Mucosa of stomach (tissue), 1 donor: ENCODE data around the gene IFITM1.

ENCODE experiments used
- H3K27me3 ChIP-seq: one replicate; pipeline ENCODE4 v1.7.0; 2013; ENCODE audit warnings: mild to moderate bottlenecking, low read length; ENCODE audit not compliant: control insufficient read depth, insufficient read depth
- H3K36me3 ChIP-seq: one replicate; pipeline ENCODE4 v1.7.0; 2013; ENCODE audit warnings: low read length; ENCODE audit not compliant: control insufficient read depth, insufficient read depth
- H3K4me1 ChIP-seq: one replicate; pipeline ENCODE4 v1.7.0; 2013; ENCODE audit warnings: mild to moderate bottlenecking, low read length; ENCODE audit not compliant: control insufficient read depth, insufficient read depth
- H3K4me3 ChIP-seq: one replicate; pipeline ENCODE4 v1.7.0; 2013; ENCODE audit warnings: low read length
- H3K9ac ChIP-seq: one replicate; pipeline ENCODE4 v1.7.0; 2013; ENCODE audit warnings: mild to moderate bottlenecking, low read length, moderate library complexity
- H3K9me3 ChIP-seq: one replicate; pipeline ENCODE4 v1.7.0; 2013; ENCODE audit warnings: mild to moderate bottlenecking, low read length, moderate library complexity; ENCODE audit not compliant: control insufficient read depth
- donor health status: Pancreatic carcinoma.

The IFITM1 gene

DNA sequence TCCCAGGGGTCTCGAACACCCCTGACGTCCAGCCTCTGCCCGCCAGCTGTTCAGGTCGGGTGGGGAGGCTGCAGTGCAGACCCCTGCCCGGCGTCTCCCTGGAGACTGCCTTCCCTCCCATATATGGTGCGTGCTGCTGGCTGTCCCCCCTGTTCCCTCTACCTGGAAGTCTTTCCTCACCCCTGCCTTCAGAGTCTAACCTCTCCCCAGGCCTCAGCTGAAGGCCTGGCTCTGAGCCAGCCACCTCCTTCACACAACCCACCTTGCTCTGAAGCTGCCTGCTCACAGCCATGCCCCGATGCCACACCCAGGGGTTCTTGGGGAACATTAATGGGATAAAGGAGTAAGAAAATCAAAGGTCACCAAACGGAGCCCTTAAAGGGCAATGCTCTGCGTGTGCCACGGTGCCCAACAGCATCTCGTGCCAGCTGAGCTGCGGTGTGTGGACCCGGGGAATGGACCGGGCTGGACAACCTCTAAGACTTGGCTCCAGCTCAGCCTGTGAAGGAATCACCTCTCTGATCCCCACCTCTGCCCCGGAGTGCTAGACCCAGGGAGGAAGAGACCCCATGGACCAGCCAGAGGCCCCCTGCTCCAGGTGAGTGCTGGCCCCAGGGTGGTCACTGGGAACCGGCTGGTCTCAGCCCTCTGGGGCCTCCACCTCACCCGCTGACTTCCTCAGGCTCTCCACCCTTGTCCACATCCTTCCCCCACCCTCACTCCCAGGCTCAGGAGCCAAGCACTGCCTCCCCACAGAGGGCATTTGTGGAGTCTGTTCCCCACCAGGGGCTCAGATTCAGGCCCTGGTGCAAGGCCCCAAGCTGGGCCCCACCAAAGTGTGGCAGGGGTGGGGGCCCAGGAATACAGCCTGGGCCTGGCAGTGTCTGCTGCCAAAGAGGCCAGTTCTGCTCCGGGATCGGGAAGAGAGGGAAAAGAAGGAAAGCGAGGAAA, 35.6 kb upstream of the IFITM1 start, which contains the start of gene NLRP6:
Gene NLRP6, plus strand, starts transcription at position 407 of the 951 bp plus-strand sequence. Its CDS starts 163 bp downstream, at position 570.
- H3K4me1 ChIP-seq = peaks cover 15% of the 10 kb centered on the region
- no peaks in the 10 kb centered on the region for H3K9me3 ChIP-seq
- peaks cover 56% of the 10 kb centered on the region for H3K27me3 ChIP-seq
- H3K4me3 ChIP-seq = no peak within 1 kb of the TSS
- no peak within 1 kb of the TSS for H3K9ac ChIP-seq
- H3K36me3 ChIP-seq = no peaks in the 10 kb centered on the region

DNA sequence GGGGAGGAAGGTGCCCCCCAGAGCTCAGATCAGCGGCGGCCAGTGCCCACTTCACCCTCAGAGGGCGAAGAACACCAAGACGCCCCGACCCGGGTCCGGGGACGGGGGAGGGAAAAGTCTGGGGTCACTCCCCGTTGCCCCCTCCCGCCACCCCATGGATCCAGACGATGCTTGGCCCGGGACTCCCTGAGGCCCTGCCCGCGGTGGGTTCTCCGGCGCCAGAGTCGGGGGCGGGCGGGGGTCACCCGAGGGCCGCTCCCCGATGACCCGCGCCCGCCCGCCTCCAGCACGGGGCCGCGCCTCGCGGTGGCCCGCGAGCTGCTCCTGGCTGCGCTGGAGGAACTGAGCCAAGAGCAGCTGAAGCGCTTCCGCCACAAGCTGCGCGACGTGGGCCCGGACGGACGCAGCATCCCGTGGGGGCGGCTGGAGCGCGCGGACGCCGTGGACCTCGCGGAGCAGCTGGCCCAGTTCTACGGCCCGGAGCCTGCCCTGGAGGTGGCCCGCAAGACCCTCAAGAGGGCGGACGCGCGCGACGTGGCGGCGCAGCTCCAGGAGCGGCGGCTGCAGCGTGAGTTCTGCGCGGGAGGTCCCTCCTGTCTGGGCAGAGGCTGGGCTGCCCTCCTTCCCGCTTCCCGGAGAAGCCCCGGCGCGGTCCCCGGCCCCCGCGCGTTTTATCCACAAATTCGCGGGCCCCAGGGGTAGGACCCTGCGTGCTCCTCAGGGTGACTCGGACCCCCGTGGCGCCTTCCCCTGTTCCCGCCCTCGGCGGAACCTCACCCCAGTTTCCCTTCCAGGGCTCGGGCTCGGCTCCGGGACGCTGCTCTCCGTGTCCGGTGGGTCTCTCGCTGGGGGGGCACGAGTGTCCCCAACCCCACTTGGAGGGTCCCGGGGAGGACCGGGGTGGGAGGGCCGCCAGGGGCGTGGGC, 34.5 kb upstream of the IFITM1 start:
- peaks cover 62% of the 10 kb centered on the region for H3K27me3 ChIP-seq
- H3K4me1 ChIP-seq = peaks cover 15% of the 10 kb centered on the region
- no peaks in the 10 kb centered on the region for H3K9me3 ChIP-seq
- no peaks in the 10 kb centered on the region for H3K36me3 ChIP-seq
- no peak overlapping the region for H3K9ac ChIP-seq
- no peak overlapping the region for H3K4me3 ChIP-seq

DNA sequence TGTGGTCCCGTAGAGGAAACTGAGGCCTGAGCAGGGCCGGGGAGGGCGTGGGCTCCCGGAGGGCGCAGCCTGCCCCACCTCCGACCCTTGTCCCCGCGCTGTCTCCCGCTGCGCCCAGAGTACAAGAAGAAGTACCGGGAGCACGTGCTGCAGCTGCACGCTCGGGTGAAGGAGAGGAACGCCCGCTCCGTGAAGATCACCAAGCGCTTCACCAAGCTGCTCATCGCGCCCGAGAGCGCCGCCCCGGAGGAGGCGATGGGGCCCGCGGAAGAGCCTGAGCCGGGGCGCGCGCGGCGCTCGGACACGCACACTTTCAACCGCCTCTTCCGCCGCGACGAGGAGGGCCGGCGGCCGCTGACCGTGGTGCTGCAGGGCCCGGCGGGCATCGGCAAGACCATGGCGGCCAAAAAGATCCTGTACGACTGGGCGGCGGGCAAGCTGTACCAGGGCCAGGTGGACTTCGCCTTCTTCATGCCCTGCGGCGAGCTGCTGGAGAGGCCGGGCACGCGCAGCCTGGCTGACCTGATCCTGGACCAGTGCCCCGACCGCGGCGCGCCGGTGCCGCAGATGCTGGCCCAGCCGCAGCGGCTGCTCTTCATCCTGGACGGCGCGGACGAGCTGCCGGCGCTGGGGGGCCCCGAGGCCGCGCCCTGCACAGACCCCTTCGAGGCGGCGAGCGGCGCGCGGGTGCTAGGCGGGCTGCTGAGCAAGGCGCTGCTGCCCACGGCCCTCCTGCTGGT, 33.7 kb upstream of the IFITM1 start:
- Histone ChIP-seq H3K36me3 (no peaks in the 10 kb centered on the region), H3K9me3 (no peaks in the 10 kb centered on the region), H3K4me1 (peaks cover 15% of the 10 kb centered on the region), H3K4me3 (no peak overlapping the region), H3K9ac (no peak overlapping the region), H3K27me3 (peaks cover 66% of the 10 kb centered on the region)

GRCh38 chr11:280706-281485, 32.9 kb upstream of the IFITM1 start:
- Histone ChIP-seq H3K36me3 (no peaks in the 10 kb centered on the region), H3K4me3 (no peak overlapping the region), H3K4me1 (peaks cover 15% of the 10 kb centered on the region), H3K27me3 (peaks cover 73% of the 10 kb centered on the region), H3K9me3 (no peaks in the 10 kb centered on the region), H3K9ac (no peak overlapping the region)

- no peaks in the 10 kb centered on the region for H3K36me3 ChIP-seq
- H3K9ac ChIP-seq = no peak overlapping the region
- H3K4me1 ChIP-seq = peaks cover 15% of the 10 kb centered on the region
- peaks cover 79% of the 10 kb centered on the region for H3K27me3 ChIP-seq
- H3K9me3 ChIP-seq = no peaks in the 10 kb centered on the region
- H3K4me3 ChIP-seq = no peak overlapping the region
Observed at GRCh38 chr11:281486-282161, 32.2 kb upstream of the IFITM1 start.

DNA sequence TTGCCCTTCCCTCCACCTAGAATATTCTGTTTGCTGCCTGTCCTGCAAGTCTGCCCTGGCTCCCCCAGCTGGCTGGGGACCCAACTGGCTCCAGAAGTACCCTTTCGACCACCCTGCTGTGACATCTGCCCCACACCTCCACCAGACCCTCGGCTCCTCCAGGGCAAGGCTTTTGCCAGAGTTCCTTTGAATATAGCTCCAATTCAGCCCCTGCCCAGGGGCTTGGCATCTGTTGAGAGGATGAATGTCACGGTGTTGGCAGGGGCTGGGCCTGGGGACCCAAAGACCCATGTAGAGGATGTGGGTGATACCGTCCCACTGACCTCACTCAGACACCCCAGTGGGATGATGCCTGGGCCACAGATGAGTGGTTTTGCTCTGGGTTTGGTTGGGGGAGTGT, 31.7 kb upstream of the IFITM1 start:
- H3K9ac ChIP-seq = no peak overlapping the region
- H3K4me1 ChIP-seq = peaks cover 15% of the 10 kb centered on the region
- no peaks in the 10 kb centered on the region for H3K36me3 ChIP-seq
- no peaks in the 10 kb centered on the region for H3K9me3 ChIP-seq
- no peak overlapping the region for H3K4me3 ChIP-seq
- peaks cover 81% of the 10 kb centered on the region for H3K27me3 ChIP-seq

DNA sequence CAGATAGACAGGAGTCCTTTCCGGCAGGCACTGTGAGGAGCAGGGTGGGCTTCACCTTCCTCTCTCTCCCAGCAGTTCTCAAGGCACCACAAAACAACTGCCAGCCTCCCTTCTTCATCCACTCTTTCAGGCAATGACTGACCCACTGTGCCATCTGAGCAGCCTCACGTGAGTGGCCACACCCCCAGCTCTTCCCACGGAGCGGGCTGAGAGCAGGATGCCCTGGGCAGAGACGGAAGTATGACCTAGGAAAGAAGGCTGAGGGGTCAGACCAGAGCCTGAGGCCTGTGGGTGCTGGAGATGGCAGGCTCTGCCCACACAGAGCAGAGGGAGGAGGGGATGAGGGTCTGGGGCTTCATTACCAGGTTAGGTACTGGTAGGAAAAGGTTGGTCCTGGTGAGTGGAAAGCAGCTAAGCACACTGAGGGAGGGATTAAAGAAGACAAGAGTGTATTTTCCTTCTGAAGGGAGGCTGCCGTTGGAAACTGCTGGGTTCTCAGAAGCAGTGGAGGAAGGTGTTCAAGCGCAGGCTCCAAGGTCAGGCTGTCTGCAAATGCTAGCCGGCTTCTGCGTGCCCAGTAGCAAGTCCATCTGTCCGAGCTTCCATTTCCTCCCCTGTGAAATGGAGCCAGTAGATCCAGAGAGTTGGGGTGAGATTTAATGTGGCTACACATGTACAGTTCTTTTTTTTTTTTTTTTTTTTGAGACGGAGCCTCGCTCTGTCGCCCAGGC, 31.0 kb upstream of the IFITM1 start:
- H3K27me3 ChIP-seq = peaks cover 85% of the 10 kb centered on the region

DNA sequence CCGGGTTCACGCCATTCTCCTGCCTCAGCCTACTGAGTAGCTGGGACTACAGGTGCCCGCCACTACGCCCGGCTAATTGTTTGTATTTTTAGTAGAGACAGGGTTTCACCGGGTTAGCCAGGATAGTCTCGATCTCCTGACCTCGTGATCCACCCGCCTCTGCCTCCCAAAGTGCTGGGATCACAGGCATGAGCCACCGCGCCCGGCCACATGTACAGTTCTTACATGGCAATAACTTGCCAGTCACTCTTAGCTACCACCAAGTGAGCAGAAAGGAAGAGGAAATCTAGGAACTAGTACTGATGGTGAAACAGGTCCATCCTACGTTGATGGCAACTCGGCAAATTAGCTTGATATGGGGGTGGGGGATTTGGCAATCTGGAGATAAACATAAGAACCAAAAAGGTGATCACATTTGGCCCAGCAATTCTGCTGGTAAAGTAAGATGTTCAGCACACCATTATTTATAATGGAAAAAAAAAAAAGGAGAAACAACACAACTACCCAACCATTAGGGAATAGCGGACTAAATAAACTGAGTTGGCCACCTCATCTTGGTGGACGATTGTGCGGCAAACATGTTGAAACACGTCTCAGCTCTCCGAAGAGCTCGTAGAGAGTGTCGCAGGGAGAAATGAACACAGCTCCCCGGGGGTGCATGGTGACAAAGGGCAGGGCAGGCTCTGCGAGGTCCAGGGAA, 30.3 kb upstream of the IFITM1 start:
- H3K9me3 ChIP-seq = no peaks in the 10 kb centered on the region
- H3K27me3 ChIP-seq = peaks cover 85% of the 10 kb centered on the region
- peaks cover 22% of the 10 kb centered on the region for H3K4me1 ChIP-seq
- no peak overlapping the region for H3K9ac ChIP-seq
- no peaks in the 10 kb centered on the region for H3K36me3 ChIP-seq
- no peak overlapping the region for H3K4me3 ChIP-seq

More for the DNA sequence above, 31.0 kb upstream of the IFITM1 start:
- peaks cover 15% of the 10 kb centered on the region for H3K4me1 ChIP-seq
- no peaks in the 10 kb centered on the region for H3K9me3 ChIP-seq
- H3K4me3 ChIP-seq = no peak overlapping the region
- H3K9ac ChIP-seq = no peak overlapping the region
- no peaks in the 10 kb centered on the region for H3K36me3 ChIP-seq

DNA sequence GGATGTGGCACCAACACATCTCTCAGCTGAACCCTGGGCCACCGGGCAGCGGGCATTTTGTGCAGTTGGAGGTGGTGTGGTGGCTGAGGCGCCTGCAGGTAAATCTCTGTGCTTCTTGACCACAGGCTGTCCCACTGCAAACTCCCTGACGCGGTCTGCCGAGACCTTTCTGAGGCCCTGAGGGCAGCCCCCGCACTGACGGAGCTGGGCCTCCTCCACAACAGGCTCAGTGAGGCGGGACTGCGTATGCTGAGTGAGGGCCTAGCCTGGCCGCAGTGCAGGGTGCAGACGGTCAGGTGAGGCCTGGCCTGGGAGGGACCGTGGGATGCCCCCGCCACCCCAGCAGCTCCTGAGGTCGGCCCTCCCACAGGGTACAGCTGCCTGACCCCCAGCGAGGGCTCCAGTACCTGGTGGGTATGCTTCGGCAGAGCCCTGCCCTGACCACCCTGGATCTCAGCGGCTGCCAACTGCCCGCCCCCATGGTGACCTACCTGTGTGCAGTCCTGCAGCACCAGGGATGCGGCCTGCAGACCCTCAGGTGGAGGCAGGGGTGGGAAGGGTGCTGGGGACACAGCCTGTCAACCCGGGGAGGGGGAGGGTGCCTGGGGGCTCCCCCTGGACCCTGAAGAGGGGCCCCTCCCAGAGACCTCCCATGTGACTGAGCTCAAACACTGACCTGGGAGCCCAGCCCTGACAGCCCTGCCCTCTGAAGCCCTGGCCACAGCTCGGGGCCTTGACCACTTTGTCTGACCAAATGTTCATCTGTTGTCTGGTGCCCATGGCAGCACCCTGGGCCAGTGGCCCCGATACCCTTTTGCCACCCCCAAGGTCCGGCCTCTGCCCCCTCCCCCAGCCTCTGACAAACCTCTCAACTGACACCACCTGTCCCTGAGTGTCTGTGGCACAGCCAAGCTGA, 29.5 kb upstream of the IFITM1 start:
- Histone ChIP-seq H3K27me3 (peaks cover 78% of the 10 kb centered on the region), H3K9ac (no peak overlapping the region), H3K4me1 (peaks cover 23% of the 10 kb centered on the region), H3K36me3 (no peaks in the 10 kb centered on the region), H3K4me3 (no peak overlapping the region), H3K9me3 (no peaks in the 10 kb centered on the region)
